ENCODE results near the gene TLL2. TPM values are rescaled to one million over a fixed set of nuclear protein-coding genes. Genes with fewer than 3 reads are reported as not detected.

TLL2 gene
- total RNA-seq, 1 experiment from 2014 or later, result 0.11 TPM

- Histone ChIP-seq H3K4me1 (ENCODE audit: insufficient read depth, low read length, poor library complexity, severe bottlenecking) (no peaks in the 10 kb centered on the region), H3K36me3 (ENCODE audit: insufficient read depth, low read length, poor library complexity, severe bottlenecking) (no peaks in the 10 kb centered on the region), H3K27me3 (replicated peaks; ENCODE audit: insufficient read depth, low read depth, low read length, poor library complexity) (no peaks in the 10 kb centered on the region), H3K27ac (ENCODE audit: low read depth, low read length, poor library complexity, severe bottlenecking) (no peak overlapping the region), H3K9me3 (ENCODE audit: low read depth, low read length, poor library complexity, severe bottlenecking) (no peaks in the 10 kb centered on the region), H3K4me3 (ENCODE audit: low read depth, low read length, poor library complexity, severe bottlenecking) (no peak overlapping the region)
- CTCF ChIA-PET, result no interaction called here
- intact Hi-C loops (cut with micrococcal nuclease; ENCODE audit: unreplicated experiment), result no loop called here
- no peak for DNase-seq (ENCODE audit: low spot score)
- no TSS peak for BruUV-seq (replicated peaks)
- POLR2A ChIA-PET (ENCODE audit: low non-redundant PET), result no interaction called here
- no peak for TF ChIP-seq CTCF (conservative IDR thresholded peaks at IDR 0.05; ENCODE audit: low read depth, low read length)
- TF ChIP-seq EZH2 (IDR thresholded peaks at IDR 0.05; ENCODE audit: borderline replicate concordance, low read depth, low read length, poor library complexity, severe bottlenecking), result no peak
Measured at GRCh38 chr10:96439725-96440124, 74.0 kb downstream of the TLL2 start.

GRCh38 chr10:96436035-96436434 lies 77.7 kb downstream of the TLL2 start:
- Histone ChIP-seq H3K4me1 (ENCODE audit: insufficient read depth, low read length, poor library complexity, severe bottlenecking) (no peaks in the 10 kb centered on the region), H3K9me3 (ENCODE audit: low read depth, low read length, poor library complexity, severe bottlenecking) (no peaks in the 10 kb centered on the region), H3K27ac (ENCODE audit: low read depth, low read length, poor library complexity, severe bottlenecking) (no peak overlapping the region), H3K27me3 (replicated peaks; ENCODE audit: insufficient read depth, low read depth, low read length, poor library complexity) (no peaks in the 10 kb centered on the region), H3K4me3 (ENCODE audit: low read depth, low read length, poor library complexity, severe bottlenecking) (no peak overlapping the region), H3K36me3 (ENCODE audit: insufficient read depth, low read length, poor library complexity, severe bottlenecking) (no peaks in the 10 kb centered on the region)
- intact Hi-C loops (cut with micrococcal nuclease; ENCODE audit: unreplicated experiment), result no loop called here
- no peak for TF ChIP-seq EZH2 (IDR thresholded peaks at IDR 0.05; ENCODE audit: borderline replicate concordance, low read depth, low read length, poor library complexity, severe bottlenecking)
- no peak for TF ChIP-seq CTCF (conservative IDR thresholded peaks at IDR 0.05; ENCODE audit: low read depth, low read length)
- no TSS peak for BruUV-seq (replicated peaks)
- DNase-seq (ENCODE audit: low spot score), result no peak
- POLR2A ChIA-PET (ENCODE audit: low non-redundant PET), result no interaction called here
- CTCF ChIA-PET, result no interaction called here

- no peak overlapping the region for H3K27ac ChIP-seq (ENCODE audit: low read depth, low read length, poor library complexity, severe bottlenecking)
- BruUV-seq (replicated peaks), result no TSS peak
- H3K4me3 ChIP-seq (ENCODE audit: low read depth, low read length, poor library complexity, severe bottlenecking), result no peak overlapping the region
- no peaks in the 10 kb centered on the region for H3K9me3 ChIP-seq (ENCODE audit: low read depth, low read length, poor library complexity, severe bottlenecking)
- DNase-seq (ENCODE audit: low spot score), result no peak
- no peaks in the 10 kb centered on the region for H3K36me3 ChIP-seq (ENCODE audit: insufficient read depth, low read length, poor library complexity, severe bottlenecking)
- H3K27me3 ChIP-seq (replicated peaks; ENCODE audit: insufficient read depth, low read depth, low read length, poor library complexity), result peaks cover 14% of the 10 kb centered on the region
- ChIA-PET CTCF (no interaction called here), POLR2A (ENCODE audit: low non-redundant PET) (no interaction called here)
- no peak for TF ChIP-seq CTCF (conservative IDR thresholded peaks at IDR 0.05; ENCODE audit: low read depth, low read length)
- no peak for TF ChIP-seq EZH2 (IDR thresholded peaks at IDR 0.05; ENCODE audit: borderline replicate concordance, low read depth, low read length, poor library complexity, severe bottlenecking)
- intact Hi-C loops (cut with micrococcal nuclease; ENCODE audit: unreplicated experiment), result no loop called here
- H3K4me1 ChIP-seq (ENCODE audit: insufficient read depth, low read length, poor library complexity, severe bottlenecking), result no peaks in the 10 kb centered on the region
Measured at GRCh38 chr10:96431211-96431970, 82.3 kb downstream of the TLL2 start.
